ENCODE measurements around the gene SH3GL3.

- TF ChIP-seq, protein P1, sequence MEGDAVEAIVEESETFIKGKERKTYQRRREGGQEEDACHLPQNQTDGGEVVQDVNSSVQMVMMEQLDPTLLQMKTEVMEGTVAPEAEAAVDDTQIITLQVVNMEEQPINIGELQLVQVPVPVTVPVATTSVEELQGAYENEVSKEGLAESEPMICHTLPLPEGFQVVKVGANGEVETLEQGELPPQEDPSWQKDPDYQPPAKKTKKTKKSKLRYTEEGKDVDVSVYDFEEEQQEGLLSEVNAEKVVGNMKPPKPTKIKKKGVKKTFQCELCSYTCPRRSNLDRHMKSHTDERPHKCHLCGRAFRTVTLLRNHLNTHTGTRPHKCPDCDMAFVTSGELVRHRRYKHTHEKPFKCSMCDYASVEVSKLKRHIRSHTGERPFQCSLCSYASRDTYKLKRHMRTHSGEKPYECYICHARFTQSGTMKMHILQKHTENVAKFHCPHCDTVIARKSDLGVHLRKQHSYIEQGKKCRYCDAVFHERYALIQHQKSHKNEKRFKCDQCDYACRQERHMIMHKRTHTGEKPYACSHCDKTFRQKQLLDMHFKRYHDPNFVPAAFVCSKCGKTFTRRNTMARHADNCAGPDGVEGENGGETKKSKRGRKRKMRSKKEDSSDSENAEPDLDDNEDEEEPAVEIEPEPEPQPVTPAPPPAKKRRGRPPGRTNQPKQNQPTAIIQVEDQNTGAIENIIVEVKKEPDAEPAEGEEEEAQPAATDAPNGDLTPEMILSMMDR (IDR thresholded peaks at IDR 0.05), result no peak
- TF ChIP-seq POLR2A (IDR thresholded peaks at IDR 0.05), result no peak
These were observed 25.0 kb downstream of the SH3GL3 start for GRCh38 chr15:83472151-83472550.

Measured in Peyer's patch (tissue), 4 donors.